Measurements from ENCODE around the gene DPM3. TPM values are rescaled to one million over a fixed set of nuclear protein-coding genes. Genes with fewer than 3 reads are reported as not detected.

Gene DPM3
- total RNA-seq, 1 experiment from 2014 or later, result 83.7 TPM

DNA sequence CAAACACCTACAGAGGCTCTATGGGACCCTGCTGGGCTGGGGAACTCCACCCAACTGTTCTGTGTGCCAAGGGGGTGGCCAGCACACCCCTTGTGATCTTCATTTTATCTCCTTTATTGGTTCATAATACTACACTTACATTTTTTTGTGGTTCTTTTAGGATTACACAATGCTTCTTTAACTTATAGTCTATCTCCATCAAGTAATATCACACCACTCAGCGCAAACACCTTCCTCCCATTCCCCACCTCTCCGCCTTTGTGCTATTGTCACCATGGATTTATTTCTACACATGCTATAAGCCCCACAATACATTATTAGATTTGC is 45.7 kb downstream of the DPM3 start:
- Histone ChIP-seq H4K20me1 (ENCODE audit: insufficient read depth) (no peaks in the 10 kb centered on the region), H3K79me2 (ENCODE audit: low read depth) (no peaks in the 10 kb centered on the region), H3K4me2 (no peak overlapping the region), H3K27me3 (ENCODE audit: insufficient read depth, low read depth) (no peaks in the 10 kb centered on the region), H3K36me3 (ENCODE audit: low read depth) (no peaks in the 10 kb centered on the region), H3K4me1 (replicated peaks; ENCODE audit: insufficient read depth) (0 out of 2 replicates have a peak, but pooled peaks cover 4% of the 10 kb centered on the region), H2AFZ (no peak overlapping the region), H3K27ac (no peak overlapping the region), H3F3A (ENCODE audit: insufficient read depth, low read depth) (peaks cover 8% of the 10 kb centered on the region; the same call in 1 of the 2 replicates), H3K9me3 (ENCODE audit: insufficient read depth, low read depth) (no peaks in the 10 kb centered on the region), H3K4me3 (no peak overlapping the region), H3K9me2 (ENCODE audit: insufficient read depth) (no peaks in the 10 kb centered on the region)
- intact Hi-C loops (cut with micrococcal nuclease; ENCODE audit: unreplicated experiment), result loop anchor here (2.0 kb wide), 1 partner anchor 34 kb away; no protein-coding TSS in a partner anchor
- POLR2A ChIA-PET (ENCODE audit: unreplicated experiment), result no interaction called here
- no TSS peak for BruUV-seq (replicated peaks)
- TF ChIP-seq EZH2 (IDR thresholded peaks at IDR 0.05; ENCODE audit: low read depth), result no peak
- TF ChIP-seq, protein P1, sequence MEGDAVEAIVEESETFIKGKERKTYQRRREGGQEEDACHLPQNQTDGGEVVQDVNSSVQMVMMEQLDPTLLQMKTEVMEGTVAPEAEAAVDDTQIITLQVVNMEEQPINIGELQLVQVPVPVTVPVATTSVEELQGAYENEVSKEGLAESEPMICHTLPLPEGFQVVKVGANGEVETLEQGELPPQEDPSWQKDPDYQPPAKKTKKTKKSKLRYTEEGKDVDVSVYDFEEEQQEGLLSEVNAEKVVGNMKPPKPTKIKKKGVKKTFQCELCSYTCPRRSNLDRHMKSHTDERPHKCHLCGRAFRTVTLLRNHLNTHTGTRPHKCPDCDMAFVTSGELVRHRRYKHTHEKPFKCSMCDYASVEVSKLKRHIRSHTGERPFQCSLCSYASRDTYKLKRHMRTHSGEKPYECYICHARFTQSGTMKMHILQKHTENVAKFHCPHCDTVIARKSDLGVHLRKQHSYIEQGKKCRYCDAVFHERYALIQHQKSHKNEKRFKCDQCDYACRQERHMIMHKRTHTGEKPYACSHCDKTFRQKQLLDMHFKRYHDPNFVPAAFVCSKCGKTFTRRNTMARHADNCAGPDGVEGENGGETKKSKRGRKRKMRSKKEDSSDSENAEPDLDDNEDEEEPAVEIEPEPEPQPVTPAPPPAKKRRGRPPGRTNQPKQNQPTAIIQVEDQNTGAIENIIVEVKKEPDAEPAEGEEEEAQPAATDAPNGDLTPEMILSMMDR (conservative IDR thresholded peaks at IDR 0.05), result no peak; the same call in 1 of the 2 replicates
- CTCF ChIA-PET, result no interaction called here
- no peak for DNase-seq

DNA sequence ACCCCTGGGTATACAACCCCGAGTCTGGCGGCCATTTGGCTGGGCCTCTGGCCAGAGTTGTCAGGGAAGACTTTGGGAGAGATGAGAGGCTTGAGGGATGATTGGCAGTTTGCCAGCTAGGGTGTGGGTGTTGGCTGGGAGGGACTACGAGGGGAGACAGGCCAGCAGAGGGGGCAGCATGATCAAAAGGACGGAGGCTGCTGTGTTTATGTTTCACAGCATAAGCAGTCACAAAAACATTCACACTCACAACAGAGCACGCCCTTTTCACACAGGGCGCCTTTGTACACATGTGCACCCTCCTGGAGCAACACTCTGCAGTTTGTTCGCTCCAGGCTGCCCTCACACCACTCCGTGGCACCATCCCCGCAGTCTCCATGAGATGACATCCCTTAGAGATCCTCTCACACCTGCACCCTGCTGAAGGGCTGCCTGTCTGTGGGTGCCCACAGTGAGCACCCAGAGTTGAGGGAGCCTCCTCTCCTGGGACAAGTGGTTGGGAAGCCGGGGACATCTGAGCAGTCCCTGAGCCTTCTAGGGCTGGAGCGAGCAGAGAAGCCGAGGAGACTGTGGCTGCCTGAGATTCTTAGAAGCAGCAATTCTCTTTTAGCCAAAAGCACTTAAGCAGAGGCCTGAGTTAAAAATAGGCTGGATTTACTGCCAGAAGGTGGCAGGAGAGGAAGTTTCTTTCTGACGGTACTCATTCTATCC is 46.3 kb downstream of the DPM3 start:
- H3K4me2 ChIP-seq, result peak overlapping the region; percentile 25; the same call in 1 of the 2 replicates
- BruUV-seq (replicated peaks), result no TSS peak
- CTCF ChIA-PET, result interaction anchor here (0.6 kb wide), 1 partner anchor 68 kb away, joined by 6 read pairs; no protein-coding TSS in a partner anchor

DNA sequence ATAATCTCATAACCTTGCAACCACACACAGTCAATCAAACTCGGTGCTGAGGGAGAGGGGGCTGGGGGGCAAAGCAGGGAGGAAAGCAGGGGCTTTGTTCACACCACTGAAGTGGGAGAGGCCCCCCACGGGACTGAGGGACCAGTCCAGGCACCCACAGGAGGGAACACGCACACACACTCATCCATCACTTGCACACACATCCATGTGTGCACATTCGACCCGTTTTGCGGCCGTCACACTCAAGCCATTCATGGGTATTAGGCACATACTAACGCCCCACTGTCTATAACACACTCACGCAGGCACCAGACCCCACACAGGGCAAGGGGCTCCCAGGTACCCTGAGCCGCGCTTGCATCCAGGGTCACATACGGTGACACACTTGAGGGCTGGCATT is 47.7 kb downstream of the DPM3 start:
- Histone ChIP-seq H3K79me2 (ENCODE audit: low read depth) (no peaks in the 10 kb centered on the region), H3K9me2 (ENCODE audit: insufficient read depth) (no peaks in the 10 kb centered on the region), H3K27ac (no peak overlapping the region), H3K9me3 (ENCODE audit: insufficient read depth, low read depth) (no peaks in the 10 kb centered on the region), H3F3A (ENCODE audit: insufficient read depth, low read depth) (peaks cover 8% of the 10 kb centered on the region; the same call in 1 of the 2 replicates), H3K36me3 (ENCODE audit: low read depth) (no peaks in the 10 kb centered on the region), H3K27me3 (ENCODE audit: insufficient read depth, low read depth) (no peaks in the 10 kb centered on the region), H3K4me3 (no peak overlapping the region), H3K4me2 (no peak overlapping the region), H2AFZ (no peak overlapping the region), H3K4me1 (replicated peaks; ENCODE audit: insufficient read depth) (0 out of 2 replicates have a peak, but pooled peaks cover 4% of the 10 kb centered on the region), H4K20me1 (ENCODE audit: insufficient read depth) (no peaks in the 10 kb centered on the region)
- BruUV-seq (replicated peaks), result no TSS peak
- intact Hi-C loops (cut with micrococcal nuclease; ENCODE audit: unreplicated experiment), result no loop called here
- no peak for TF ChIP-seq EZH2 (IDR thresholded peaks at IDR 0.05; ENCODE audit: low read depth)
- TF ChIP-seq, protein P1 (conservative IDR thresholded peaks at IDR 0.05), result no peak
- no peak for DNase-seq
- CTCF ChIA-PET, result interaction anchor here (0.6 to 2.0 kb wide), 2 partner anchors 73 to 75 kb away, joined by 4 to 20 read pairs; no protein-coding TSS in a partner anchor
- POLR2A ChIA-PET (ENCODE audit: unreplicated experiment), result no interaction called here

More for the DNA sequence above, 46.3 kb downstream of the DPM3 start:
- no peak overlapping the region for H3K27ac ChIP-seq
- no peaks in the 10 kb centered on the region for H3K79me2 ChIP-seq (ENCODE audit: low read depth)
- H3K27me3 ChIP-seq (ENCODE audit: insufficient read depth, low read depth), result no peaks in the 10 kb centered on the region
- no peaks in the 10 kb centered on the region for H4K20me1 ChIP-seq (ENCODE audit: insufficient read depth)
- H3F3A ChIP-seq (ENCODE audit: insufficient read depth, low read depth), result peaks cover 8% of the 10 kb centered on the region; the same call in 1 of the 2 replicates
- no peak overlapping the region for H2AFZ ChIP-seq
- H3K4me1 ChIP-seq (replicated peaks; ENCODE audit: insufficient read depth), result 0 out of 2 replicates have a peak, but pooled peaks cover 4% of the 10 kb centered on the region
- H3K36me3 ChIP-seq (ENCODE audit: low read depth), result no peaks in the 10 kb centered on the region
- intact Hi-C loops (cut with micrococcal nuclease; ENCODE audit: unreplicated experiment), result loop anchor here (2.0 kb wide), 1 partner anchor 35 kb away; no protein-coding TSS in a partner anchor
- POLR2A ChIA-PET (ENCODE audit: unreplicated experiment), result no interaction called here
- peak in 1 of 2 experiments; percentile 53 for DNase-seq
- no peak overlapping the region for H3K4me3 ChIP-seq
- no peaks in the 10 kb centered on the region for H3K9me2 ChIP-seq (ENCODE audit: insufficient read depth)
- TF ChIP-seq, protein P1 (conservative IDR thresholded peaks at IDR 0.05), result peak; percentile 56; the same call in 1 of the 2 replicates
- no peak for TF ChIP-seq EZH2 (IDR thresholded peaks at IDR 0.05; ENCODE audit: low read depth)
- H3K9me3 ChIP-seq (ENCODE audit: insufficient read depth, low read depth), result no peaks in the 10 kb centered on the region
